Hematopoietic multipotent progenitor cell treated with erythropoietin and hydrocortisone succinate and interleukin-3 and kit ligand, for 8 days (in vitro differentiated cells): ENCODE results near the gene CLDN9.

Experiments
- DNase-seq: peaks from one replicate; pipeline ENCODE4 v3.0.0-alpha.2; 2015

CLDN9 gene

DNA sequence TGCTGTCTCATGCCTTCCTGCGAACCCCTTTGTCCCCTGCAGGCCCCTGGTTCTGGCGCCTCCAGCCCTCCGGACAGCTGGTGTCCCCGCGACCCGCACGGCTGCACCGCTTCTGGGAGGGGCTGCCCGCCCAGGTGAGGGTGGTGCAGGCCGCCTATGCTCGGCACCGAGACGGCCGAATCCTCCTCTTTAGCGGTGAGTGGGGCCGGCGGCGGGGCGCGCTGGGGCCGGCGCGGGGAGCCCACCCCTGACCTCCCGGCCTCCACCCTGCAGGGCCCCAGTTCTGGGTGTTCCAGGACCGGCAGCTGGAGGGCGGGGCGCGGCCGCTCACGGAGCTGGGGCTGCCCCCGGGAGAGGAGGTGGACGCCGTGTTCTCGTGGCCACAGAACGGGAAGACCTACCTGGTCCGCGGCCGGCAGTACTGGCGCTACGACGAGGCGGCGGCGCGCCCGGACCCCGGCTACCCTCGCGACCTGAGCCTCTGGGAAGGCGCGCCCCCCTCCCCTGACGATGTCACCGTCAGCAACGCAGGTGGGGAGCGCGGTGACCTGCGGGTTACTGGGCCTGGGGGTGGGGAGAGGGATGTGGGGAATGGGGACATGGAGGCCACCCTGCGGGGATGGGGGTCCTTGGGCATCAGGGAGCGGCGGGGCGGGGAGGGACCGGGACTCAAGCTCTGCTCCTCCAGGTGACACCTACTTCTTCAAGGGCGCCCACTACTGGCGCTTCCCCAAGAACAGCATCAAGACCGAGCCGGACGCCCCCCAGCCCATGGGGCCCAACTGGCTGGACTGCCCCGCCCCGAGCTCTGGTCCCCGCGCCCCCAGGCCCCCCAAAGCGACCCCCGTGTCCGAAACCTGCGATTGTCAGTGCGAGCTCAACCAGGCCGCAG, 45.7 kb downstream of the CLDN9 start:
- peak; percentile 55 for DNase-seq

DNA sequence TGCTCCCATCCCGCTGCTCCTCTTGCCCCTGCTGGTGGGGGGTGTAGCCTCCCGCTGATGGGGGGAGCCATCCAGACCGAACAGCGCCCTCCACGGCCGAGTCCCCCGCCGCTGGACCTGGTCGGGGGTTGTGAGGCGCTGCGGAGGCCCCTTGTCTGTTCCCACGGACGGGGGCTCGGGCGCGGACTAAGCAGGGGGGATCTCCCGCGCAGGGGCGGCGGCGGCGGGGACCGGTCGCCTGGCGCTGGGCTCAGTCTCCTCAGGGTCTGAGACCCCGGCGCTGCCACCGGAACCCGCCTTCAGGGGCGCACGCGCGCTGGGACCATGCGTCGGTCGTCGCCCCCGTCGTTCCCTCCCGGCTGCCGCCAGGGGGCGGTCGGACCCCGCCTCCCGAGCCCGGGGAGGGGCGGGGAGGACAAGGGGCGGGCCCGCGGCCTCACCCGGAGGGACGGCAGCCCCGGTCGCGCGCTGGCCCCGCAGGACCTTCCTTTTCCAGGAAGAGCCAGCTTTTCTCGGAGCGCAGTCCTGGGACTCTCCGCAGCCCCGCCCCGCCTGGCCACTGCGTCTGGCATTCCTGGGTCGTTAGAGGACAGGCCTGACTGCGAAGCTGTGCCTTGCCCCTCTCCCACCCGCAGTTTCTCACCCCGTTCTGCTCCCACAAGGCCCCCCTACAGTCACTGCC, 46.5 kb downstream of the CLDN9 start:
- DNase-seq, result peak; percentile 79

- no peak for DNase-seq
Observed at GRCh38 chr16:3059723-3060242, 47.1 kb downstream of the CLDN9 start.

DNA sequence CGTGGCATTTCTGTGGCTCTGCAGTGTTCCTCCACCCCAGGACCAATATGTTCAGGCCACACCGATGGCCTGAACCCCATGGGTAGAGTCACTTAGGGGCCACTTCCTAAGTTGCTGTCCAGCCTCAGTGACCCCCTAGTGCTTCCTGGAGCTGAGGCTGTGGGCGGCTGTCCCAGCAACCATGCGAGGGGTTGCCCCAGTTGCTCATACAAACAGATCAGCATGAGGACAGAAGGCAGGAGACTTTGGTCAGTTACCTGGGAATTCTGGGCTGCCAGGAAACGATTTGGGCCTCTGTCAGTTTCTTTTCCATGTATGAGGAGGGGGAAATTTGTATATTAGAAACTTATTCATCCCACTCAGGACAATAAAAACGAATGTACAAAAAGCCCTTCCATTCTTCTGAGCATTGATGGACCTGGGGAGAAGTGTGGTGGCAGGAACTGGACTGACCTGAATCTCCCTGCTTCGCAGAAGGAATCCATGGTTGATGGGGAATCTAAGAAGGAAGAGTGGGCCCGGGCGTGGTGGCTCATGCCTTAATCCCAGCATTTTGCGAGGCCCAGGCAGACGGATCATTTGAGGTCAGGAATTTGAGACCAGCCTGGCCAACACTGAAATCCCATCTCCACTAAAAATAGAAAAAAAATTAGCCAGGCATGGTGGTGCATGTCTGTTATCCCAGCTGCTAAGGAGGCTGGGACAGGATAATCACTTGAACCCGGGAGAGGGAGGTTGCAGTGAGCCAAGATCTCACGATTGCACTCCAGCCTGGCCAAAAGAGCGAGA, 47.8 kb downstream of the CLDN9 start:
- DNase-seq, result no peak

DNA sequence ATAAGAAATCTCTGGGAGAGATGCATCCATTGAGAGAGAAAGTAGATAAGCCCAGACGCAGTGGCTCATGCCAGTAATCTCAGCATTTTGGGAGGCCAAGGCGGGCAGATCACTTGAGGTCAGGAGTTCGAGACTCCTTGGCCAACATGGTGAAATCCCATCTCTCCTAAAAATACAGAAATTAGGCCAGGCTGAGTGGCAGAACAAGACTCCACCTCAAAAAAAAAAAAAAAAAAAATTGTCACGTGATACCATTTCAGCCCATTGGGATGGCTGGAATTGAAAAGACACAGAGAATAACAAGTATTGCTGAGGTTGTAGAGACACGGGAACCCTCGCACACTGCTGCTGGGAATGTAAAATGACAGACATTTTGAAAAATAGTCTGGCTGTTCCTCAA, 49.8 kb downstream of the CLDN9 start:
- no peak for DNase-seq

- no peak for DNase-seq
Observed at GRCh38 chr16:3063625-3064386, 51.1 kb downstream of the CLDN9 start.
